Peyer's patch (tissue), 4 donors: Measurements from ENCODE around the gene PRR35. TPM values are rescaled to one million over a fixed set of nuclear protein-coding genes. Genes with fewer than 3 reads are reported as not detected.

Source experiments
- DNase-seq, 3 donors: peaks; one replicate each; pipeline ENCODE4 v3.0.0-alpha.2; 2017 to 2019
- H3K27ac ChIP-seq, 4 donors: fragments of 200-600 bp; sonication (generic); one replicate each; pipeline ENCODE4 v1.5.1; 2016 to 2019
- H3K27me3 ChIP-seq, 2 donors: fragments of 200-600 bp; sonication (generic); one replicate each; pipeline ENCODE4 v1.5.1; 2019
- H3K36me3 ChIP-seq, 3 donors: fragments of 200-600 bp; sonication (generic); one replicate each; pipeline ENCODE4 v1.5.1; 2016 to 2019
- H3K4me1 ChIP-seq, 4 donors: fragments of 200-600 bp; sonication (generic); one replicate each; pipeline ENCODE4 v1.5.1; 2016 to 2019
- H3K4me3 ChIP-seq, 4 donors: fragments of 200-600 bp; sonication (generic); 1 replicate in 3 of 4; 2 replicates in 1 of 4; pipeline ENCODE4 v1.5.1; 2016 to 2019; ENCODE audit warnings: mild to moderate bottlenecking in 1 of 4
- H3K9me3 ChIP-seq, 4 donors: fragments of 200-600 bp; sonication (generic); one replicate each; pipeline ENCODE4 v1.5.1; 2016 to 2019; ENCODE audit warnings: mild to moderate bottlenecking in 1 of 4
- CTCF ChIP-seq, 6 experiments: fragments of 450-650 bp in 4 of 6; fragments of 200-600 bp in 2 of 6; sonication (generic) in 1 of 6; IDR thresholded peaks; one replicate each; pipeline ENCODE4 v1.5.1; 2017 to 2019; ENCODE audit warnings: antibody characterized with exemption in 6 of 6, mild to moderate bottlenecking in 3 of 6, moderate library complexity in 1 of 6
- POLR2A ChIP-seq, 2 donors: fragments of 450-650 bp; IDR thresholded peaks; one replicate each; pipeline ENCODE4 v1.5.1; 2017; ENCODE audit warnings: antibody characterized with exemption in 2 of 2, mild to moderate bottlenecking in 2 of 2, moderate library complexity in 2 of 2
- total RNA-seq, 4 donors: library from RNA; depleted of rRNA; stranded (reverse); fragments of >200 nt; gene quantifications; one replicate each; pipeline ENCODE4 v1.1.0, GENCODE V29; 2016

The PRR35 gene
- total RNA-seq, 4 donors from 2014 or later: not detected

GRCh38 chr16:580141-580945, 20.1 kb downstream of the PRR35 start:
- no peak for DNase-seq
- no peaks in the 10 kb centered on the region for H3K9me3 ChIP-seq
- H3K36me3 ChIP-seq: no peaks in the 10 kb centered on the region
- no peak overlapping the region for H3K4me3 ChIP-seq
- TF ChIP-seq POLR2A (IDR thresholded peaks at IDR 0.05) (no peak), CTCF (IDR thresholded peaks at IDR 0.05) (no peak)
- H3K4me1 ChIP-seq: peaks cover 0 to 6% (median 0%) of the 10 kb centered on the region in 4 donors
- no peaks in the 10 kb centered on the region for H3K27me3 ChIP-seq
- H3K27ac ChIP-seq: no peak overlapping the region

- Histone ChIP-seq H3K36me3 (no peaks in the 10 kb centered on the region), H3K4me1 (peaks cover 0 to 6% (median 0%) of the 10 kb centered on the region in 4 donors), H3K27ac (no peak overlapping the region)
Measured at GRCh38 chr16:580946-581498, 20.8 kb downstream of the PRR35 start.

GRCh38 chr16:582218-582613, 22.0 kb downstream of the PRR35 start:
- H3K27me3 ChIP-seq: no peaks in the 10 kb centered on the region
- TF ChIP-seq POLR2A (IDR thresholded peaks at IDR 0.05) (no peak), CTCF (IDR thresholded peaks at IDR 0.05) (no peak)
- DNase-seq: no peak
- no peaks in the 10 kb centered on the region for H3K9me3 ChIP-seq
- H3K4me1 ChIP-seq: peaks cover 0 to 7% (median 0%) of the 10 kb centered on the region in 4 donors
- no peak overlapping the region for H3K27ac ChIP-seq
- no peaks in the 10 kb centered on the region for H3K36me3 ChIP-seq
- H3K4me3 ChIP-seq: no peak overlapping the region

More at GRCh38 chr16:580946-581498, 20.8 kb downstream of the PRR35 start:
- Histone ChIP-seq H3K9me3 (no peaks in the 10 kb centered on the region), H3K27me3 (no peaks in the 10 kb centered on the region), H3K4me3 (no peak overlapping the region)
- TF ChIP-seq POLR2A (IDR thresholded peaks at IDR 0.05) (no peak), CTCF (IDR thresholded peaks at IDR 0.05) (no peak)
- no peak for DNase-seq

- no peak overlapping the region for H3K4me3 ChIP-seq
- no peak for TF ChIP-seq POLR2A (IDR thresholded peaks at IDR 0.05)
- TF ChIP-seq CTCF (IDR thresholded peaks at IDR 0.05): no peak
- no peak for DNase-seq
- H3K27ac ChIP-seq: no peak overlapping the region
- no peaks in the 10 kb centered on the region for H3K9me3 ChIP-seq
- H3K27me3 ChIP-seq: no peaks in the 10 kb centered on the region
- peaks cover 0 to 13% (median 1%) of the 10 kb centered on the region in 4 donors for H3K4me1 ChIP-seq
- no peaks in the 10 kb centered on the region for H3K36me3 ChIP-seq
Measured at GRCh38 chr16:582614-583331, 22.6 kb downstream of the PRR35 start.

GRCh38 chr16:583470-583814, 23.2 kb downstream of the PRR35 start:
- Histone ChIP-seq H3K4me3 (no peak overlapping the region), H3K9me3 (no peaks in the 10 kb centered on the region), H3K27ac (no peak overlapping the region), H3K36me3 (no peaks in the 10 kb centered on the region), H3K4me1 (peaks cover 0 to 17% (median 8%) of the 10 kb centered on the region in 4 donors), H3K27me3 (no peaks in the 10 kb centered on the region)
- TF ChIP-seq CTCF (IDR thresholded peaks at IDR 0.05) (no peak), POLR2A (IDR thresholded peaks at IDR 0.05) (no peak)
- no peak for DNase-seq
